ENCODE data around the gene ST3GAL3. TPM values are rescaled to one million over a fixed set of nuclear protein-coding genes. Genes with fewer than 3 reads are reported as not detected.

The ST3GAL3 gene
- total and polyA plus RNA-seq, 2 of the 13 experiments (the other 11 are each of a cell fraction or from before 2014, with no cell fraction given) = 5.1 to 8.1 TPM

DNA sequence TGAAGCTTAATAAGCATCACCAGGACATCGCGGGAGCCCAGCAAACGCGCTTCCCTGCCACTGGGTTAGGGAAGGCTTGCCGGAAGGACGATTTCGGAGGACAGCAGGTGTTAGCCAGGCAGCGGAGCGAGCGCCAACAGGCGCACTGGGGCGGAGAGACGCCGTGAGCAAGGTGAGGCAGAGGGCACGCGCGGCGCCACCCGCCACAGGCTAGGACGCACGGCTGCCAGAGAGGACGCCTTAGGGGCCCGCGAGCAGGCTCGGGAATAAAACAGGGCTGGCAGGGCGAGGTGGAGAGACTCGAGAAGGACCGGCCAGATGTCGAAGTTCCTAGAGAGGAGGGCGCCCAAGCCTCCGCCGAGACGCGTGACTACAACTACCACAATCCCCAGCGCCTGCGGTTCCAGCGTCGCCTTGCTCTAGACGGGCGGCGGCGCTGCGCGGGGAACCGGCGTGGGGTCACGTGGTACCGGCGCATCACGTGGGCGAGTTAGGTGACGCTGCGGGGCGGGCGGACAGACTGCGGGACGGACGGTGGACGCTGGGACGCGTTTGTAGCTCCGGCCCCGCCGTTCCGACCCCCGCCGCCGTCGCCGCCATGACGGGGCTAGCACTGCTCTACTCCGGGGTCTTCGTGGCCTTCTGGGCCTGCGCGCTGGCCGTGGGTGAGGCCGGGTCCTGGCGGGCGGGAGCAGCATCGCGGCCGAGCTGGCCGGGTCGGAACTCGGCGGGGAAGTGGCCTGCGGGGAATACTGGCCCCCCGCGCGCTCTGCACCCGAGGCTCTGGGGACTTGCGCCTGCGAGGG lies 267.3 kb downstream of the ST3GAL3 start, which contains the start of gene ATP6V0B (continued):
- TF ChIP-seq ZNF296 (CRISPR knock-in tag; conservative IDR thresholded peaks at IDR 0.05) = no peak
- peak; percentile 62 for TF ChIP-seq NFYC (CRISPR knock-in tag; IDR thresholded peaks at IDR 0.05)
- TF ChIP-seq, protein P1, sequence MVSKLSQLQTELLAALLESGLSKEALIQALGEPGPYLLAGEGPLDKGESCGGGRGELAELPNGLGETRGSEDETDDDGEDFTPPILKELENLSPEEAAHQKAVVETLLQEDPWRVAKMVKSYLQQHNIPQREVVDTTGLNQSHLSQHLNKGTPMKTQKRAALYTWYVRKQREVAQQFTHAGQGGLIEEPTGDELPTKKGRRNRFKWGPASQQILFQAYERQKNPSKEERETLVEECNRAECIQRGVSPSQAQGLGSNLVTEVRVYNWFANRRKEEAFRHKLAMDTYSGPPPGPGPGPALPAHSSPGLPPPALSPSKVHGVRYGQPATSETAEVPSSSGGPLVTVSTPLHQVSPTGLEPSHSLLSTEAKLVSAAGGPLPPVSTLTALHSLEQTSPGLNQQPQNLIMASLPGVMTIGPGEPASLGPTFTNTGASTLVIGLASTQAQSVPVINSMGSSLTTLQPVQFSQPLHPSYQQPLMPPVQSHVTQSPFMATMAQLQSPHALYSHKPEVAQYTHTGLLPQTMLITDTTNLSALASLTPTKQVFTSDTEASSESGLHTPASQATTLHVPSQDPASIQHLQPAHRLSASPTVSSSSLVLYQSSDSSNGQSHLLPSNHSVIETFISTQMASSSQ (IDR thresholded peaks at IDR 0.05; ENCODE audit: low read depth) = no peak
- TF ChIP-seq, protein P1 (CRISPR knock-in tag; IDR thresholded peaks at IDR 0.05; ENCODE audit: borderline replicate concordance) = peak; percentile 52
- no peak for TF ChIP-seq ZBTB7A (CRISPR knock-in tag; IDR thresholded peaks at IDR 0.05)
- TF ChIP-seq ZFP82 (CRISPR knock-in tag; IDR thresholded peaks at IDR 0.05; ENCODE audit: borderline replicate concordance) = peak; percentile 79
- peak; percentile 47; the same call in 1 of the 2 replicates for TF ChIP-seq TBX3 (IDR thresholded peaks at IDR 0.05; ENCODE audit: borderline replicate concordance)
- 0 out of 2 replicates have a peak, but pooled peaks have one; percentile 4 for TF ChIP-seq HES4 (CRISPR knock-in tag; IDR thresholded peaks at IDR 0.05; ENCODE audit: borderline replicate concordance)
- peak; percentile 47; the same call in 1 of the 2 replicates for TF ChIP-seq MED1 (CRISPR knock-in tag; IDR thresholded peaks at IDR 0.05)
- TF ChIP-seq SALL2 (CRISPR knock-in tag; IDR thresholded peaks at IDR 0.05) = 0 out of 2 replicates have a peak, but pooled peaks have one; percentile 20
- TF ChIP-seq, protein P2, sequence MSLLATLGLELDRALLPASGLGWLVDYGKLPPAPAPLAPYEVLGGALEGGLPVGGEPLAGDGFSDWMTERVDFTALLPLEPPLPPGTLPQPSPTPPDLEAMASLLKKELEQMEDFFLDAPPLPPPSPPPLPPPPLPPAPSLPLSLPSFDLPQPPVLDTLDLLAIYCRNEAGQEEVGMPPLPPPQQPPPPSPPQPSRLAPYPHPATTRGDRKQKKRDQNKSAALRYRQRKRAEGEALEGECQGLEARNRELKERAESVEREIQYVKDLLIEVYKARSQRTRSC (CRISPR knock-in tag; IDR thresholded peaks at IDR 0.05; ENCODE audit: low read depth) = no peak; the same call in 1 of the 2 replicates
- TF ChIP-seq, protein P3, sequence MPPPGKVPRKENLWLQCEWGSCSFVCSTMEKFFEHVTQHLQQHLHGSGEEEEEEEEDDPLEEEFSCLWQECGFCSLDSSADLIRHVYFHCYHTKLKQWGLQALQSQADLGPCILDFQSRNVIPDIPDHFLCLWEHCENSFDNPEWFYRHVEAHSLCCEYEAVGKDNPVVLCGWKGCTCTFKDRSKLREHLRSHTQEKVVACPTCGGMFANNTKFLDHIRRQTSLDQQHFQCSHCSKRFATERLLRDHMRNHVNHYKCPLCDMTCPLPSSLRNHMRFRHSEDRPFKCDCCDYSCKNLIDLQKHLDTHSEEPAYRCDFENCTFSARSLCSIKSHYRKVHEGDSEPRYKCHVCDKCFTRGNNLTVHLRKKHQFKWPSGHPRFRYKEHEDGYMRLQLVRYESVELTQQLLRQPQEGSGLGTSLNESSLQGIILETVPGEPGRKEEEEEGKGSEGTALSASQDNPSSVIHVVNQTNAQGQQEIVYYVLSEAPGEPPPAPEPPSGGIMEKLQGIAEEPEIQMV (CRISPR knock-in tag; IDR thresholded peaks at IDR 0.05; ENCODE audit: low read depth) = no peak
- TF ChIP-seq ZNF883 (CRISPR knock-in tag; IDR thresholded peaks at IDR 0.05; ENCODE audit: not compliant biosample characterization) = peak; percentile 75
- TF ChIP-seq, protein P4, sequence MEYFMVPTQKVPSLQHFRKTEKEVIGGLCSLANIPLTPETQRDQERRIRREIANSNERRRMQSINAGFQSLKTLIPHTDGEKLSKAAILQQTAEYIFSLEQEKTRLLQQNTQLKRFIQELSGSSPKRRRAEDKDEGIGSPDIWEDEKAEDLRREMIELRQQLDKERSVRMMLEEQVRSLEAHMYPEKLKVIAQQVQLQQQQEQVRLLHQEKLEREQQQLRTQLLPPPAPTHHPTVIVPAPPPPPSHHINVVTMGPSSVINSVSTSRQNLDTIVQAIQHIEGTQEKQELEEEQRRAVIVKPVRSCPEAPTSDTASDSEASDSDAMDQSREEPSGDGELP (IDR thresholded peaks at IDR 0.05; ENCODE audit: borderline replicate concordance, low read depth) = peak; percentile 20; the same call in 1 of the 2 replicates
- peak; percentile 75; the same call in 1 of the 2 replicates for TF ChIP-seq PHF21A (CRISPR knock-in tag; IDR thresholded peaks at IDR 0.05)
- peak; percentile 54; the same call in 1 of the 2 replicates for TF ChIP-seq HOXA9 (CRISPR knock-in tag; IDR thresholded peaks at IDR 0.05; ENCODE audit: borderline replicate concordance)
- no peak for TF ChIP-seq NONO (IDR thresholded peaks at IDR 0.05)
- peak; percentile 85 for TF ChIP-seq NONO (CRISPR knock-in tag; conservative IDR thresholded peaks at IDR 0.05)
- TF ChIP-seq KDM6A (CRISPR knock-in tag; IDR thresholded peaks at IDR 0.05; ENCODE audit: low read depth) = no peak
- TF ChIP-seq MAFG (CRISPR knock-in tag; IDR thresholded peaks at IDR 0.05) = no peak
- TF ChIP-seq ZNF546 (CRISPR knock-in tag; conservative IDR thresholded peaks at IDR 0.05) = peak; percentile 59; the same call in 1 of the 2 replicates
- TF ChIP-seq ZNF256 (CRISPR knock-in tag; conservative IDR thresholded peaks at IDR 0.05) = no peak

Measured in HepG2 (cell line).